ENCODE measurements around the gene SLC16A7.

DNA sequence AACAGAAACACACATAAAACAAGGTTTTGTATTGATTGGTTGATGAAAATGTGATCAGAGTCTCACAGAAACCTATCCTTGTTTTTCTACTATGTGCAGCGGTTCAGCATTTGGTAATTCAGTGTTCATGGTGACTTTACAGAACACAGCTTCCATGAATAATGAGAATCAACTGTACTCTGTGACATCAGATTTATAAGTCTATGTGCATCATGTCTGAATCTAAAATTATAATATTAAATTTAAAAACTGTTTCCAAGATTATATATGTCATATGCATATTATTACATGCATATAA is 104.3 kb downstream of the SLC16A7 start:
- TF ChIP-seq, protein P1, sequence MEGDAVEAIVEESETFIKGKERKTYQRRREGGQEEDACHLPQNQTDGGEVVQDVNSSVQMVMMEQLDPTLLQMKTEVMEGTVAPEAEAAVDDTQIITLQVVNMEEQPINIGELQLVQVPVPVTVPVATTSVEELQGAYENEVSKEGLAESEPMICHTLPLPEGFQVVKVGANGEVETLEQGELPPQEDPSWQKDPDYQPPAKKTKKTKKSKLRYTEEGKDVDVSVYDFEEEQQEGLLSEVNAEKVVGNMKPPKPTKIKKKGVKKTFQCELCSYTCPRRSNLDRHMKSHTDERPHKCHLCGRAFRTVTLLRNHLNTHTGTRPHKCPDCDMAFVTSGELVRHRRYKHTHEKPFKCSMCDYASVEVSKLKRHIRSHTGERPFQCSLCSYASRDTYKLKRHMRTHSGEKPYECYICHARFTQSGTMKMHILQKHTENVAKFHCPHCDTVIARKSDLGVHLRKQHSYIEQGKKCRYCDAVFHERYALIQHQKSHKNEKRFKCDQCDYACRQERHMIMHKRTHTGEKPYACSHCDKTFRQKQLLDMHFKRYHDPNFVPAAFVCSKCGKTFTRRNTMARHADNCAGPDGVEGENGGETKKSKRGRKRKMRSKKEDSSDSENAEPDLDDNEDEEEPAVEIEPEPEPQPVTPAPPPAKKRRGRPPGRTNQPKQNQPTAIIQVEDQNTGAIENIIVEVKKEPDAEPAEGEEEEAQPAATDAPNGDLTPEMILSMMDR (IDR thresholded peaks at IDR 0.05), result no peak
- TF ChIP-seq POLR2A (IDR thresholded peaks at IDR 0.05) (no peak), EP300 (IDR thresholded peaks at IDR 0.05) (no peak)

Measured in upper lobe of left lung (tissue), 4 donors.